H1 (cell line): ENCODE data around the gene RFNG. TPM values are rescaled to one million over a fixed set of nuclear protein-coding genes. Genes with fewer than 3 reads are reported as not detected.

Source experiments
- CTCF ChIA-PET: fragments of 300-600 bp; sonication (Branson Sonifier 250); formaldehyde crosslinking; loops from one replicate; lab custom pipeline; 2021; ENCODE audit not compliant: partially characterized antibody; lab: Charles Lee
- POLR2A ChIA-PET: fragments of 300-600 bp; sonication (Branson Sonifier 250); formaldehyde crosslinking; loops from one replicate; lab custom pipeline; 2021; ENCODE audit warnings: inconsistent platforms; ENCODE audit not compliant: partially characterized antibody; lab: Charles Lee
- DNase-seq, 2 experiments: peaks; one replicate each; pipeline versions ENCODE4 v3.0.0 to v3.0.0-alpha.2; 2010 to 2022; ENCODE audit warnings: low spot score in 2 of 2, low read depth in 1 of 2, mixed read lengths in 1 of 2
- FAIRE-seq: peaks from 2 replicates; lab custom pipeline; 2011; peaks lifted over from hg19 to GRCh38; lab: Jason Lieb, UNC
- H2AFZ ChIP-seq: 2 replicates; pipeline ENCODE4 v1.8.1; 2012; ENCODE audit warnings: low read length, inconsistent platforms
- H2AK5ac ChIP-seq: 2 replicates; pipeline ENCODE4 v1.6.1; 2013; ENCODE audit warnings: low read depth, low read length
- H2BK120ac ChIP-seq: replicated peaks from 2 replicates; pipeline ENCODE3; 2013; ENCODE audit warnings: low read depth, low read length, inconsistent platforms
- H2BK12ac ChIP-seq: 2 replicates; pipeline ENCODE4 v1.6.1; 2013; ENCODE audit warnings: low read depth, low read length
- H2BK15ac ChIP-seq: 2 replicates; pipeline ENCODE4 v1.6.1; 2013; ENCODE audit warnings: low read length
- H2BK20ac ChIP-seq: 2 replicates; pipeline ENCODE4 v1.6.1; 2013; ENCODE audit warnings: low read length
- H2BK5ac ChIP-seq: 2 replicates; pipeline ENCODE4 v1.6.1; 2013; ENCODE audit warnings: low read depth, low read length
- H3K14ac ChIP-seq: 2 replicates; pipeline ENCODE4 v1.6.1; 2013; ENCODE audit warnings: inconsistent platforms; ENCODE audit not compliant: insufficient read length
- H3K18ac ChIP-seq: 2 replicates; pipeline ENCODE4 v1.6.1; 2013; ENCODE audit warnings: low read length; ENCODE audit errors: extremely low read depth
- H3K23ac ChIP-seq: 2 replicates; pipeline ENCODE4 v1.6.1; 2013; ENCODE audit warnings: inconsistent platforms; ENCODE audit not compliant: insufficient read length
- H3K23me2 ChIP-seq: 2 replicates; pipeline ENCODE4 v1.6.1; 2013; ENCODE audit warnings: low read depth, low read length
- H3K27ac ChIP-seq: 2 replicates; pipeline ENCODE4 v1.6.1; 2011; ENCODE audit warnings: low read depth, low read length, inconsistent platforms
- H3K27me3 ChIP-seq, 4 experiments: replicated peaks in 1 of 4; 1 replicate in 1 of 4; 2 replicates in 3 of 4; pipeline versions ENCODE4 v1.6.1 to v1.8.1; 2011 to 2013; ENCODE audit warnings: low read length in 3 of 4, mild to moderate bottlenecking in 3 of 4, inconsistent platforms in 2 of 4, mixed read lengths in 2 of 4, moderate library complexity in 1 of 4; ENCODE audit not compliant: control insufficient read depth in 3 of 4, insufficient read depth in 3 of 4; ENCODE audit errors: extremely low read depth in 1 of 4
- H3K36me3 ChIP-seq, 4 experiments: 2 replicates each; pipeline versions ENCODE4 v1.6.1 to v1.8.1; 2011 to 2013; ENCODE audit warnings: mild to moderate bottlenecking in 4 of 4, low read length in 3 of 4, moderate library complexity in 2 of 4, control low read depth in 1 of 4, inconsistent platforms in 1 of 4; ENCODE audit not compliant: insufficient read depth in 4 of 4, control insufficient read depth in 2 of 4
- H3K4ac ChIP-seq: replicated peaks from 2 replicates; pipeline ENCODE3; 2013; ENCODE audit warnings: low read length, low read depth, mixed read lengths, inconsistent platforms; ENCODE audit not compliant: insufficient read length
- H3K4me1 ChIP-seq, 4 experiments: replicated peaks in 1 of 4; 1 replicate in 1 of 4; 2 replicates in 3 of 4; pipeline versions ENCODE4 v1.6.1 to v1.8.1; 2011 to 2013; ENCODE audit warnings: low read length in 3 of 4, inconsistent platforms in 2 of 4, mixed read lengths in 1 of 4; ENCODE audit not compliant: insufficient read depth in 4 of 4, control insufficient read depth in 3 of 4
- H3K4me2 ChIP-seq, 2 experiments: 2 replicates each; pipeline versions ENCODE4 v1.6.1 to v1.8.1; 2011 to 2013; ENCODE audit warnings: low read depth in 2 of 2, low read length in 2 of 2, control low read depth in 1 of 2, inconsistent platforms in 1 of 2, mild to moderate bottlenecking in 1 of 2; ENCODE audit not compliant: insufficient read depth in 1 of 2
- H3K4me3 ChIP-seq, 4 experiments: fragments of 200-600, 300-600 bp in 1 of 4; sonication (generic), shearing (Covaris generic), sonication (Bioruptor Twin) in 1 of 4; 2 replicates each; pipeline versions ENCODE4 v1.5.1 to v1.8.1; 2011 to 2016; ENCODE audit warnings: low read length in 4 of 4, low read depth in 3 of 4, control low read depth in 2 of 4, inconsistent platforms in 2 of 4, mild to moderate bottlenecking in 2 of 4, mixed read lengths in 1 of 4, moderate library complexity in 1 of 4; ENCODE audit not compliant: insufficient read depth in 2 of 4; ENCODE audit errors: extremely low read depth in 1 of 4
- H3K56ac ChIP-seq: replicated peaks from 2 replicates; pipeline ENCODE3; 2013; ENCODE audit warnings: low read depth, mild to moderate bottlenecking, mixed read lengths, low read length, inconsistent platforms; ENCODE audit not compliant: insufficient read length
- H3K79me1 ChIP-seq: 2 replicates; pipeline ENCODE4 v1.6.1; 2013; ENCODE audit warnings: low read depth, low read length, control low read depth
- H3K79me2 ChIP-seq, 2 experiments: 2 replicates each; pipeline versions ENCODE4 v1.6.1 to v1.8.1; 2012 to 2013; ENCODE audit warnings: low read length in 2 of 2, mild to moderate bottlenecking in 2 of 2, inconsistent platforms in 1 of 2; ENCODE audit not compliant: insufficient read depth in 2 of 2, control insufficient read depth in 1 of 2
- H3K9ac ChIP-seq, 4 experiments: replicated peaks in 1 of 4; 1 replicate in 1 of 4; 2 replicates in 3 of 4; pipeline versions ENCODE4 v1.6.1 to v1.8.1; 2011 to 2013; ENCODE audit warnings: low read depth in 3 of 4, low read length in 3 of 4, control low read depth in 2 of 4, mild to moderate bottlenecking in 2 of 4, moderate library complexity in 2 of 4, inconsistent platforms in 1 of 4; ENCODE audit errors: extremely low read depth in 1 of 4
- H3K9me3 ChIP-seq, 2 experiments: 2 replicates each; pipeline versions ENCODE4 v1.6.1 to v1.8.1; 2012 to 2013; ENCODE audit warnings: mild to moderate bottlenecking in 2 of 2, moderate library complexity in 2 of 2, control low read depth in 1 of 2, inconsistent platforms in 1 of 2, low read depth in 1 of 2, low read length in 1 of 2, mixed read lengths in 1 of 2; ENCODE audit not compliant: insufficient read depth in 2 of 2
- H4K20me1 ChIP-seq, 2 experiments: replicated peaks in 1 of 2; 2 replicates each; pipeline versions ENCODE3 to v1.8.1; 2011 to 2013; ENCODE audit warnings: inconsistent platforms in 2 of 2, low read length in 2 of 2, mild to moderate bottlenecking in 1 of 2; ENCODE audit not compliant: insufficient read depth in 2 of 2, control insufficient read depth in 1 of 2
- H4K5ac ChIP-seq: 2 replicates; pipeline ENCODE4 v1.6.1; 2013; ENCODE audit warnings: low read length, low read depth, mixed read lengths, inconsistent platforms; ENCODE audit not compliant: insufficient read length
- H4K8ac ChIP-seq: 2 replicates; pipeline ENCODE4 v1.8.0; 2013; ENCODE audit warnings: mild to moderate bottlenecking, moderate library complexity, low read length, inconsistent platforms; ENCODE audit not compliant: insufficient read depth; ENCODE audit errors: extremely low read depth
- H4K91ac ChIP-seq: replicated peaks from 2 replicates; pipeline ENCODE3; 2013; ENCODE audit warnings: low read length, mixed read lengths, inconsistent platforms; ENCODE audit not compliant: insufficient read length
- BCL11A ChIP-seq, 2 experiments: IDR thresholded peaks; one replicate each; pipeline ENCODE4 v1.6.1; 2011; ENCODE audit warnings: low read depth in 2 of 2, low read length in 2 of 2, mild to moderate bottlenecking in 2 of 2
- ZNF274 ChIP-seq: IDR thresholded peaks from 2 replicates; pipeline ENCODE4 v1.7.0; 2012; ENCODE audit warnings: low read length, borderline replicate concordance; ENCODE audit errors: extremely low read depth
- WGBS, 2 experiments: shearing (Covaris generic) in 1 of 2; methylation state at CpG; one replicate each; pipeline versions ENCODE4 v1.1.6 to v1.1.7; 2013 to 2015; ENCODE audit warnings: low lambda C conversion rate in 2 of 2, mixed read lengths in 2 of 2, inconsistent platforms in 1 of 2, low coverage in 1 of 2, missing lambda C conversion rate in 1 of 2; ENCODE audit not compliant: insufficient replicate concordance in 2 of 2, insufficient coverage in 1 of 2, insufficient read length in 1 of 2; ENCODE audit errors: extremely low coverage in 1 of 2, missing lambda C conversion rate in 1 of 2; 5-methylcytosine and 5-hydroxymethylcytosine counted together
- polyA plus RNA-seq, 7 experiments: library from polyadenylated mRNA; depleted of rRNA in 3 of 7; stranded (reverse) in 5 of 7; unstranded in 2 of 7; fragments of >200 nt in 5 of 7; fragments of 200-250 nt in 2 of 7; gene quantifications; 1 replicate in 5 of 7; 2 replicates in 1 of 7; 4 replicates in 1 of 7; pipeline versions ENCODE4 v1.2.1 to v1.2.3, GENCODE V29; 2011 to 2013; ENCODE audit warnings: missing spikeins in 2 of 7, mixed read lengths in 2 of 7
- total RNA-seq: library from RNA; stranded (reverse); fragmentation: NEBNext Ultra II Directional; extraction: Animal tissue kit (Norgen Biotek cat#: 25700); gene quantifications from 2 replicates; pipeline ENCODE4 v1.2.1, GENCODE V29; 2021
- TF ChIP-seq, protein P1 (sequence below): IDR thresholded peaks from 2 replicates; pipeline ENCODE4 v1.6.1; 2012; ENCODE audit warnings: inconsistent platforms
- TF ChIP-seq, protein P2 (sequence below): IDR thresholded peaks from 2 replicates; pipeline ENCODE4 v1.6.1; 2012; ENCODE audit warnings: low read length, inconsistent platforms
- TF ChIP-seq, protein P3 (sequence below), 3 experiments: IDR thresholded peaks; 1 replicate in 2 of 3; 2 replicates in 1 of 3; pipeline versions ENCODE4 v1.5.1 to v1.6.1; 2011; ENCODE audit warnings: low read length in 3 of 3, mild to moderate bottlenecking in 3 of 3, inconsistent platforms in 2 of 3, low read depth in 1 of 3, moderate library complexity in 1 of 3; ENCODE audit not compliant: insufficient read depth in 1 of 3; ENCODE audit errors: control extremely low read depth in 1 of 3
- TF ChIP-seq, protein P4 (sequence below): IDR thresholded peaks from 2 replicates; pipeline ENCODE4 v1.6.1; 2012; ENCODE audit warnings: inconsistent platforms

Gene RFNG
- total and polyA plus RNA-seq, 2 of the 8 experiments (the other 6 are each of a cell fraction or from before 2014, with no cell fraction given) = 26.7 to 28.4 TPM

DNA sequence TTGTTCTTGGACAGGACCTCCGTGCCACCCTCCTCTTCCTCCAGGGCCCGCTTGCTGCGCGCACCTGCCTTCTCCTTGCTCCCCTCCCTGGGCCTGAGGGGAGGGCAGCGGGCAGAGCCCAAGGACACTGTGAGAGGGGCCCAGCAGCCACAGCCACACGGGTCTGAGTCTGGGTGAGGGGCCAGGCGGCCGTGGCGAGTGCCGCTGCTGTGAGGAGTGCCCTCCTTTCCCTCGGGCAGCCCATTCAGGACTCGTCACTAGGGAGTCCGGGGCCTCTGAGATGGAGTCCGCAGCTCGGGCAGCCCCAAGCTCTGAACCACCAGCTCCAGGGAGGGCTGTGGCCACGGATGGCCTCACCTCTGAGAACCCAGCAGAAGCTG is 8.4 kb upstream of the RFNG start:
- no peaks in the 10 kb centered on the region for H3K79me2 ChIP-seq
- H2AK5ac ChIP-seq = no peak overlapping the region
- WGBS, 2 experiments = 96% methylated on average over 10 of the region's 16 CpGs; no CpG with 5 or more reads in 1 of the 2 experiments
- POLR2A ChIA-PET = interaction anchor here (0.8 to 16.2 kb wide), 16 partner anchors 5 to 351 kb away, joined by 3 to 161 read pairs (median 6); partner anchors contain the start of genes DUS1L, GPS1, RAC3 and RFNG
- no peak overlapping the region for H4K91ac ChIP-seq
- no peak overlapping the region for H3K56ac ChIP-seq
- H2BK5ac ChIP-seq = no peak overlapping the region
- H3K4me3 ChIP-seq = no peak overlapping the region
- peaks cover 5% of the 10 kb centered on the region; the same call in 1 of the 2 replicates for H3K79me1 ChIP-seq
- peaks cover 0 to 6% (median 4%) of the 10 kb centered on the region in 4 experiments; a peak in 4 of 7 replicates for H3K4me1 ChIP-seq
- H3K9ac ChIP-seq = no peak overlapping the region; a peak in 1 of 7 replicates
- no peaks in the 10 kb centered on the region for H3K27me3 ChIP-seq
- peaks cover 12 to 35% (median 30%) of the 10 kb centered on the region in 4 experiments; a peak in 6 of 8 replicates for H3K36me3 ChIP-seq
- H3K9me3 ChIP-seq = no peaks in the 10 kb centered on the region
- H2BK120ac ChIP-seq = no peak overlapping the region
- DNase-seq (no peak), FAIRE-seq (no peak)
- no peak overlapping the region for H3K4me2 ChIP-seq
- H4K8ac ChIP-seq = no peak overlapping the region
- H2BK12ac ChIP-seq = no peak overlapping the region
- no peak overlapping the region for H4K5ac ChIP-seq
- no peak overlapping the region for H3K27ac ChIP-seq
- H3K23me2 ChIP-seq = peaks cover 4% of the 10 kb centered on the region; the same call in 1 of the 2 replicates
- no peak overlapping the region for H3K18ac ChIP-seq
- no peak overlapping the region for H2AFZ ChIP-seq
- CTCF ChIA-PET = interaction anchor here (0.9 to 1.7 kb wide), 9 partner anchors 8 to 92 kb away, joined by 3 to 8 read pairs (median 4); partner anchors contain the start of genes DCXR, GPS1 and RFNG
- H3K4ac ChIP-seq = no peak overlapping the region
- H2BK15ac ChIP-seq = no peak overlapping the region
- peaks cover 0 to 21% of the 10 kb centered on the region in 2 experiments for H4K20me1 ChIP-seq
- H2BK20ac ChIP-seq = no peak overlapping the region
- no peak overlapping the region for H3K23ac ChIP-seq
- no peak overlapping the region for H3K14ac ChIP-seq
- TF ChIP-seq, protein P1, sequence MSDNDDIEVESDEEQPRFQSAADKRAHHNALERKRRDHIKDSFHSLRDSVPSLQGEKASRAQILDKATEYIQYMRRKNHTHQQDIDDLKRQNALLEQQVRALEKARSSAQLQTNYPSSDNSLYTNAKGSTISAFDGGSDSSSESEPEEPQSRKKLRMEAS = no peak
- TF ChIP-seq, protein P2, sequence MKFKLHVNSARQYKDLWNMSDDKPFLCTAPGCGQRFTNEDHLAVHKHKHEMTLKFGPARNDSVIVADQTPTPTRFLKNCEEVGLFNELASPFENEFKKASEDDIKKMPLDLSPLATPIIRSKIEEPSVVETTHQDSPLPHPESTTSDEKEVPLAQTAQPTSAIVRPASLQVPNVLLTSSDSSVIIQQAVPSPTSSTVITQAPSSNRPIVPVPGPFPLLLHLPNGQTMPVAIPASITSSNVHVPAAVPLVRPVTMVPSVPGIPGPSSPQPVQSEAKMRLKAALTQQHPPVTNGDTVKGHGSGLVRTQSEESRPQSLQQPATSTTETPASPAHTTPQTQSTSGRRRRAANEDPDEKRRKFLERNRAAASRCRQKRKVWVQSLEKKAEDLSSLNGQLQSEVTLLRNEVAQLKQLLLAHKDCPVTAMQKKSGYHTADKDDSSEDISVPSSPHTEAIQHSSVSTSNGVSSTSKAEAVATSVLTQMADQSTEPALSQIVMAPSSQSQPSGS = no peak
- TF ChIP-seq, protein P3, sequence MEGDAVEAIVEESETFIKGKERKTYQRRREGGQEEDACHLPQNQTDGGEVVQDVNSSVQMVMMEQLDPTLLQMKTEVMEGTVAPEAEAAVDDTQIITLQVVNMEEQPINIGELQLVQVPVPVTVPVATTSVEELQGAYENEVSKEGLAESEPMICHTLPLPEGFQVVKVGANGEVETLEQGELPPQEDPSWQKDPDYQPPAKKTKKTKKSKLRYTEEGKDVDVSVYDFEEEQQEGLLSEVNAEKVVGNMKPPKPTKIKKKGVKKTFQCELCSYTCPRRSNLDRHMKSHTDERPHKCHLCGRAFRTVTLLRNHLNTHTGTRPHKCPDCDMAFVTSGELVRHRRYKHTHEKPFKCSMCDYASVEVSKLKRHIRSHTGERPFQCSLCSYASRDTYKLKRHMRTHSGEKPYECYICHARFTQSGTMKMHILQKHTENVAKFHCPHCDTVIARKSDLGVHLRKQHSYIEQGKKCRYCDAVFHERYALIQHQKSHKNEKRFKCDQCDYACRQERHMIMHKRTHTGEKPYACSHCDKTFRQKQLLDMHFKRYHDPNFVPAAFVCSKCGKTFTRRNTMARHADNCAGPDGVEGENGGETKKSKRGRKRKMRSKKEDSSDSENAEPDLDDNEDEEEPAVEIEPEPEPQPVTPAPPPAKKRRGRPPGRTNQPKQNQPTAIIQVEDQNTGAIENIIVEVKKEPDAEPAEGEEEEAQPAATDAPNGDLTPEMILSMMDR (IDR thresholded peaks at IDR 0.05; ENCODE audit: control extremely low read depth in 1 of 3, insufficient read depth in 1 of 3, low read depth in 1 of 3, low read length in 3 of 3) = no peak
- TF ChIP-seq, protein P4, sequence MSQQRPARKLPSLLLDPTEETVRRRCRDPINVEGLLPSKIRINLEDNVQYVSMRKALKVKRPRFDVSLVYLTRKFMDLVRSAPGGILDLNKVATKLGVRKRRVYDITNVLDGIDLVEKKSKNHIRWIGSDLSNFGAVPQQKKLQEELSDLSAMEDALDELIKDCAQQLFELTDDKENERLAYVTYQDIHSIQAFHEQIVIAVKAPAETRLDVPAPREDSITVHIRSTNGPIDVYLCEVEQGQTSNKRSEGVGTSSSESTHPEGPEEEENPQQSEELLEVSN = no peak
- TF ChIP-seq BCL11A (IDR thresholded peaks at IDR 0.05; ENCODE audit: low read depth in 2 of 2, low read length in 2 of 2) = no peak
- no peak for TF ChIP-seq ZNF274
